ENCODE data around the gene SDHA.
"Not testable (repeated sequence)": the region's sequence is repeated elsewhere in the genome, so short reads cannot be mapped to it uniquely, and the experiment has no call there.

Gene SDHA

DNA sequence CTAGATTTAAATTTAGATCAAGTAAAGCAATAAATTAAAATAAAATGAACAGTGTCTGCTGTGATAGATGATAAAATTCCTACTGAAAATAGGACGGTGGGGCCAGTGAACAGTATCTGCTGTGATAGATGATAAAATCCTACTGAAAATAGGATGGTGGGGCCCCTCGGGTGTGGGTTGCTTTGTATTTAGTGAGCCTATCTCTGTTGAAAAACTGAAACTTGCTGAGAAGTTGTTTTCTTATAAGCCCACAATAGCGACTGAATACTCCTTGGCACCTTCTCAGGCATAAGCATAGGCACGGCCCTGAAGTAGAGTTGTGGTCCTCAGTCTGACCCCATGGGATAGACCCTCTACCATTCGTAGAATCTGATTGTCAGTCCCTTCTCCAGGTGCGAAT, 5.7 kb downstream of the SDHA start:
- TF ChIP-seq CTCF (IDR thresholded peaks at IDR 0.05; ENCODE audit: control insufficient read depth, extremely low read depth, insufficient read depth) = no peak
- no peak for DNase-seq (ENCODE audit: low read depth)
- H3K4me3 ChIP-seq (ENCODE audit: low read depth, low read length) = no peak overlapping the region

DNA sequence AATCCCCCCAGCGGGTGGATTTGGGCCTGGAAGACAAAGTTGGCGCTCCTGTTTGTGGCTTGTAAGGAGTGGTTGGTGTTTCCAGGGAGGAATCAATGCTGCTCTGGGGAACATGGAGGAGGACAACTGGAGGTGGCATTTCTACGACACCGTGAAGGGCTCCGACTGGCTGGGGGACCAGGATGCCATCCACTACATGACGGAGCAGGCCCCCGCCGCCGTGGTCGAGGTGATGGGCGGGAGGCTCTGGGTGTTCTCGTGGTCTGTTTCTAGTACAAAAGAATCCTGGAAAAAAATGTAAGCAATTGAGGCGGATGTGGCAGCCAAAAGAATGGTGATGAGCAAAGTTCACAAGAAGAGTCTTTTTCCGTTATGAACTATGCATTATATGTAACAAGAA, 7.2 kb downstream of the SDHA start:
- H3K4me3 ChIP-seq (ENCODE audit: low read depth, low read length) = no peak overlapping the region
- no peak for DNase-seq (ENCODE audit: low read depth)
- no peak for TF ChIP-seq CTCF (IDR thresholded peaks at IDR 0.05; ENCODE audit: control insufficient read depth, extremely low read depth, insufficient read depth)

- not testable (repeated sequence) for H3K4me3 ChIP-seq (ENCODE audit: low read depth, low read length); DNase-seq (ENCODE audit: low read depth)
Measured at GRCh38 chr5:227375-227774, 9.3 kb downstream of the SDHA start.

DNA sequence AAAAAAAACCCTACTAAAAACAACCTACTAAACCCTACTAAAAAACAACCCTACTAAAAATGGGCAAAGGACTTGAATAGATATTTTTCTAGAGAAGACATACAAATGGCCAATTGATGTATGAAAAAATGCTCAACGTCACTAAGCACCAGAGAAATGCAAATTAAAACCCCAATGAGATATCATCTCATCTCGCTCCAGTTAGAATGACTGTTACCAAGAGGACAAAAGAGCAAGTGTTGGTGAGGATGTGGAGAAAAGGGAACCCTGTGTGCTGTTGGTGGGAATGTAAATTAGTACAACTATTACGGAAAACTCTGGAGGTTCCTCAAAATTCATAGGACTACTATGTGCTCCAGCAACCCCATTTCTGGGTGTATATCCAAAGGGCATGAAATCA, 10.8 kb downstream of the SDHA start:
- no peak for TF ChIP-seq CTCF (IDR thresholded peaks at IDR 0.05; ENCODE audit: control insufficient read depth, extremely low read depth, insufficient read depth)
- no peak overlapping the region for H3K4me3 ChIP-seq (ENCODE audit: low read depth, low read length)
- DNase-seq (ENCODE audit: low read depth) = no peak

DNA sequence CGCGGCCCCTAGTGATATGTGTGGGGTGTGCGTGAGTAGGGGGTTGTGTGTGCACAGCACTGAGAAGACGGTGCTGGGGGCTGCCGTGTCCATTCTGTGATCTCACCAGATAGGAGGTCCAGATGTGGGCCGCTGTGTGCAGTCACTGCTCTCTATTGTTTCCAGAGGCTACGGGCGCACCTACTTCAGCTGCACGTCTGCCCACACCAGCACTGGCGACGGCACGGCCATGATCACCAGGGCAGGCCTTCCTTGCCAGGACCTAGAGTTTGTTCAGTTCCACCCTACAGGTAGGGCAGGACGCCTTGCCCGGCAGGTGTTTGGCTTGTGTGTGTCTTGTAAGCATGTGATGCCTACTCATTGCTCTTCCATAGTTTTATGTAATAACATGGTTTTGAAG, 12.6 kb downstream of the SDHA start:
- no peak overlapping the region for H3K4me3 ChIP-seq (ENCODE audit: low read depth, low read length)
- no peak for TF ChIP-seq CTCF (IDR thresholded peaks at IDR 0.05; ENCODE audit: control insufficient read depth, extremely low read depth, insufficient read depth)
- DNase-seq (ENCODE audit: low read depth) = no peak

- no peak for TF ChIP-seq CTCF (IDR thresholded peaks at IDR 0.05; ENCODE audit: control insufficient read depth, extremely low read depth, insufficient read depth)
- DNase-seq (ENCODE audit: low read depth) = no peak
- H3K4me3 ChIP-seq (ENCODE audit: low read depth, low read length) = no peak overlapping the region
Measured at GRCh38 chr5:231661-232060, 13.5 kb downstream of the SDHA start.

- DNase-seq (ENCODE audit: low read depth); H3K4me3 ChIP-seq (ENCODE audit: low read depth, low read length): not testable (repeated sequence)
Measured at GRCh38 chr5:233426-233825, 15.3 kb downstream of the SDHA start.

DNA sequence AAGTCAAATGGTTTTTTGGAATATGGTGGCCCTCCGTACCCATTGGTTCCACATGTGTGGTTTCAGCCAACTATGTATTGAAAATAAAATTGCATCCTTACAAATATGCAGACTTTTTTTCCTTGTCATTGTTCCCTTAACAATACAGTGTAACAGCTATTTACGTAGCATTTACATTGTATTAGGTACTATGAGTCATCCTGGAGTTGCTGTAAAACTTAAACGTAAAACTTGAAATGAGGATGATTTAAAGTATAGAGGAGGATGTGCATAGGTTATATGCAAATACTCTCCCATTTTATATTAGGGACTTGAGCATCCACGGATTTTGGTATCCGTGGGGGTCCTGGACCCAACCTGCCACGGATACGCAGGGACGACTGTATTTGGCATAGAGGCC, 16.3 kb downstream of the SDHA start:
- no peak overlapping the region for H3K4me3 ChIP-seq (ENCODE audit: low read depth, low read length)
- TF ChIP-seq CTCF (IDR thresholded peaks at IDR 0.05; ENCODE audit: control insufficient read depth, extremely low read depth, insufficient read depth) = no peak
- DNase-seq (ENCODE audit: low read depth) = no peak

DNA sequence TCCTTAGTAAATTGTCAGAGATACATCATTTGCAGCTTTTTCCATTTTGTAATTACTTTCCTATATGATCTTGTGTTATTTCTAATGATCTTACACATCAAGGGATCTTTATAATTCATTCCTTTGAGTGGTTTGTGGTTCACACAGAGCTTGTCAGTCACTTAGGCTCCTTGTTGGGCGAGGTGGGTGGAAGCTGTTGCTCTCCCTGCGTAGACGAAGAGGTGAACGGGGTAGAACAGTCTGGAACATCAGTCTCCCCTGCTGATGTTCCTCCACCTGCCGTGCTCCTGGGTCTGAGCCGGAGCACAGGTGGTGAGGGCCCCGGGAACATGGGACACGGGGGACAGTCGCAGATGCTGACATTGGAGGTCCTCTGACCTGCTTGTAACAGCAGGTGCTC, 17.4 kb downstream of the SDHA start:
- DNase-seq (ENCODE audit: low read depth); H3K4me3 ChIP-seq (ENCODE audit: low read depth, low read length): not testable (repeated sequence)

GRCh38 chr5:237931-238330, 19.8 kb downstream of the SDHA start:
- DNase-seq (ENCODE audit: low read depth) = not testable (repeated sequence)

DNA sequence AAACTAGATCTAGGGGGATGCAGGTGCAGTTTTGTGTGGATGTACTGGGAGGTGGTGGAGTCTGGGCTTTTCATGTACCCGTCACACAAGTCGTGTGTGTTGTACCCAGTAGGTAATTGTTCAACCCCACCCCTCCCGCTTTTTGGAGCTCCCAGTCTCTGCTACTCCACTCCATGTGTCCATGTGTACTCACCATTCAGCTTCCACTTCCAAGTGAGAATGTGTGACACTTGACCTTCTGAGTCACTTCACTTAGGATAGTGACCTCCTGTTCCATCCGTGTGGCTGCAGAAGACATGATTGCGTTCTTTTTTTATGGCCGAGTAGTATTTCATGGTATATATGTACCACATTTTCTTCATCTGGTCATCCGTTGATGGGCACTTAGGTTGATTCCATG, 22.4 kb downstream of the SDHA start:
- not testable (repeated sequence) for DNase-seq (ENCODE audit: low read depth); H3K4me3 ChIP-seq (ENCODE audit: low read depth, low read length)

More at GRCh38 chr5:237931-238330, 19.8 kb downstream of the SDHA start:
- not testable (repeated sequence) for H3K4me3 ChIP-seq (ENCODE audit: low read depth, low read length)

GRCh38 chr5:241045-241669, 23.0 kb downstream of the SDHA start:
- not testable (repeated sequence) for H3K4me3 ChIP-seq (ENCODE audit: low read depth, low read length); DNase-seq (ENCODE audit: low read depth)

All from LNCaP clone FGC (cell line).